CD14-positive monocyte (primary cell): ENCODE results near the gene SHMT2. TPM values are rescaled to one million over a fixed set of nuclear protein-coding genes. Genes with fewer than 3 reads are reported as not detected.

Source experiments
- DNase-seq, 3 donors: peaks; one replicate each; pipeline ENCODE4 v3.0.0-alpha.2; 2011 to 2022
- H2AFZ ChIP-seq: 2 replicates; pipeline ENCODE4 v1.6.0; 2012; ENCODE audit warnings: mild to moderate bottlenecking, low read depth, low read length, inconsistent platforms; ENCODE audit not compliant: insufficient read depth, poor library complexity, severe bottlenecking
- H3K27ac ChIP-seq, 2 donors: 1 replicate in 1 of 2; 2 replicates in 1 of 2; pipeline ENCODE4 v1.5.1; 2012 to 2013; ENCODE audit warnings: low read length in 2 of 2, control low read depth in 1 of 2, inconsistent platforms in 1 of 2, low read depth in 1 of 2, mild to moderate bottlenecking in 1 of 2
- H3K27me3 ChIP-seq, 2 donors: one replicate each; pipeline versions ENCODE4 v1.6.0 to v1.6.1; 2011 to 2013; ENCODE audit warnings: low read length in 2 of 2; ENCODE audit not compliant: control insufficient read depth in 2 of 2, insufficient read depth in 2 of 2
- H3K36me3 ChIP-seq, 2 donors: replicated peaks in 1 of 2; 1 replicate in 1 of 2; 2 replicates in 1 of 2; pipeline versions ENCODE4 v1.5.1 to v1.6.1; 2012 to 2013; ENCODE audit warnings: low read length in 2 of 2, control low read depth in 1 of 2, inconsistent platforms in 1 of 2, mild to moderate bottlenecking in 1 of 2; ENCODE audit not compliant: insufficient read depth in 2 of 2, control insufficient read depth in 1 of 2
- H3K4me1 ChIP-seq, 2 donors: 1 replicate in 1 of 2; 2 replicates in 1 of 2; pipeline versions ENCODE4 v1.5.1 to v1.6.1; 2012 to 2013; ENCODE audit warnings: low read length in 2 of 2, control low read depth in 1 of 2, inconsistent platforms in 1 of 2, mild to moderate bottlenecking in 1 of 2, moderate library complexity in 1 of 2; ENCODE audit not compliant: insufficient read depth in 2 of 2, control insufficient read depth in 1 of 2
- H3K4me2 ChIP-seq: replicated peaks from 2 replicates; pipeline ENCODE3; 2012; ENCODE audit warnings: low read length, moderate library complexity, mild to moderate bottlenecking; ENCODE audit not compliant: poor library complexity, severe bottlenecking; ENCODE audit errors: extremely low read depth
- H3K4me3 ChIP-seq, 3 experiments: fragments of 200-600 bp in 1 of 3; sonication (generic) in 1 of 3; replicated peaks in 1 of 3; 1 replicate in 2 of 3; 2 replicates in 1 of 3; pipeline ENCODE4 v1.5.1; 2011 to 2013; ENCODE audit warnings: low read length in 3 of 3, mild to moderate bottlenecking in 3 of 3, control low read depth in 2 of 3, low read depth in 2 of 3, inconsistent platforms in 1 of 3, moderate library complexity in 1 of 3
- H3K79me2 ChIP-seq: 2 replicates; pipeline ENCODE4 v1.6.0; 2012; ENCODE audit warnings: mild to moderate bottlenecking, control low read depth, inconsistent platforms, low read length, moderate library complexity; ENCODE audit not compliant: insufficient read depth
- H3K9ac ChIP-seq: 2 replicates; pipeline ENCODE4 v1.6.0; 2017; ENCODE audit warnings: low read length, mild to moderate bottlenecking; ENCODE audit not compliant: insufficient read depth, poor library complexity, severe bottlenecking
- H3K9me3 ChIP-seq, 2 donors: replicated peaks in 1 of 2; 1 replicate in 1 of 2; 2 replicates in 1 of 2; pipeline versions ENCODE4 v1.5.1 to v1.6.1; 2012 to 2013; ENCODE audit warnings: low read length in 2 of 2, control low read depth in 1 of 2; ENCODE audit not compliant: control insufficient read depth in 1 of 2, insufficient read depth in 1 of 2
- H4K20me1 ChIP-seq: 2 replicates; pipeline ENCODE4 v1.6.0; 2012; ENCODE audit warnings: mild to moderate bottlenecking, low read length, control low read depth, moderate library complexity; ENCODE audit not compliant: insufficient read depth
- H3K27ac Mint-ChIP-seq, 7 donors: one replicate each; pipeline ENCODE4 v1.8.0; 2020; ENCODE audit warnings: mild to moderate bottlenecking in 7 of 7, mixed read lengths in 7 of 7, moderate library complexity in 6 of 7, inconsistent platforms in 2 of 7
- H3K27me3 Mint-ChIP-seq, 3 donors: one replicate each; pipeline ENCODE4 v1.8.0; 2021 to 2022; ENCODE audit warnings: low read depth in 3 of 3, mild to moderate bottlenecking in 3 of 3, mixed read lengths in 3 of 3, moderate library complexity in 3 of 3, inconsistent platforms in 1 of 3
- H3K36me3 Mint-ChIP-seq, 2 donors: one replicate each; pipeline ENCODE4 v1.8.0; 2020; ENCODE audit warnings: mixed read lengths in 2 of 2, inconsistent platforms in 1 of 2, mild to moderate bottlenecking in 1 of 2
- H3K4me1 Mint-ChIP-seq: one replicate; pipeline ENCODE4 v1.8.0; 2020; ENCODE audit warnings: mild to moderate bottlenecking, mixed read lengths
- H3K4me3 Mint-ChIP-seq, 2 donors: one replicate each; pipeline ENCODE4 v1.8.0; 2020; ENCODE audit warnings: mild to moderate bottlenecking in 2 of 2, mixed read lengths in 2 of 2, moderate library complexity in 1 of 2
- H3K9me3 Mint-ChIP-seq, 7 donors: one replicate each; pipeline ENCODE4 v1.8.0; 2020 to 2022; ENCODE audit warnings: mixed read lengths in 7 of 7, mild to moderate bottlenecking in 6 of 7, moderate library complexity in 6 of 7, inconsistent platforms in 2 of 7
- CTCF ChIP-seq: fragments of 200-600 bp; IDR thresholded peaks from one replicate; pipeline ENCODE4 v1.8.0; 2022; ENCODE audit warnings: antibody characterized with exemption, mild to moderate bottlenecking
- WGBS: methylation state at CpG from one replicate; pipeline ENCODE4 v1.1.5; 2013; ENCODE audit warnings: missing lambda C conversion rate; ENCODE audit not compliant: insufficient coverage; 5-methylcytosine and 5-hydroxymethylcytosine counted together
- intact Hi-C, 2 donors: fragments of 100-400 bp; cut with micrococcal nuclease; formaldehyde crosslinking; loops; one replicate each; pipeline versions ENCODE4 v1.15.0 to v1.15.1; 2023
- polyA plus RNA-seq, 3 donors: library from polyadenylated mRNA; depleted of rRNA in 1 of 3; unstranded in 2 of 3; stranded (reverse) in 1 of 3; fragments of 300-500 nt in 2 of 3; fragments of >200 nt in 1 of 3; fragmentation: Illumina TruSeq in 2 of 3; gene quantifications; 1 replicate in 2 of 3; 2 replicates in 1 of 3; pipeline ENCODE4 v1.2.3, GENCODE V29; 2012 to 2021

The SHMT2 gene
- polyA plus RNA-seq, 3 donors = 36.8 to 52.0 (median 39.8) TPM

- Mint-ChIP-seq H3K27me3 (no peaks in the 10 kb centered on the region), H3K36me3 (peaks cover 73 to 91% of the 10 kb centered on the region in 2 donors), H3K4me3 (no peak overlapping the region), H3K9me3 (peaks cover 0 to 2% (median 0%) of the 10 kb centered on the region in 7 donors), H3K4me1 (peaks cover 5% of the 10 kb centered on the region), H3K27ac (no peak overlapping the region)
- Histone ChIP-seq H3K79me2 (no peaks in the 10 kb centered on the region), H3K27ac (no peak overlapping the region), H3K4me2 (no peak overlapping the region), H3K36me3 (peaks cover 59 to 86% of the 10 kb centered on the region in 2 donors), H3K4me3 (no peak overlapping the region), H4K20me1 (no peaks in the 10 kb centered on the region), H3K9ac (no peak overlapping the region), H3K4me1 (peaks cover 2 to 4% of the 10 kb centered on the region in 2 donors), H3K9me3 (no peaks in the 10 kb centered on the region), H2AFZ (no peak overlapping the region), H3K27me3 (no peaks in the 10 kb centered on the region)
- no peak for TF ChIP-seq CTCF
- intact Hi-C loops = loop anchor here (5.0 kb wide), 1 partner anchor 189 kb away; no protein-coding TSS in a partner anchor
- DNase-seq = no peak
- 86% methylated on average over 1 of the region's 2 CpGs for WGBS
Measured at GRCh38 chr12:57263096-57263495, 33.6 kb downstream of the SHMT2 start.

- peaks cover 8 to 11% of the 10 kb centered on the region in 2 donors for H3K4me1 ChIP-seq
- H3K9me3 ChIP-seq = no peaks in the 10 kb centered on the region
- no peaks in the 10 kb centered on the region for H3K27me3 ChIP-seq
- H3K4me2 ChIP-seq = no peak overlapping the region
- no peak overlapping the region for H3K27ac ChIP-seq
- no peak overlapping the region for H3K9ac ChIP-seq
- no peaks in the 10 kb centered on the region for H3K79me2 ChIP-seq
- H3K27me3 Mint-ChIP-seq = no peaks in the 10 kb centered on the region
- H3K36me3 ChIP-seq = peaks cover 55 to 87% of the 10 kb centered on the region in 2 donors
- no peaks in the 10 kb centered on the region for H4K20me1 ChIP-seq
- H3K36me3 Mint-ChIP-seq = peaks cover 68 to 87% of the 10 kb centered on the region in 2 donors
- intact Hi-C loops = no loop called here
- no peak overlapping the region for H3K27ac Mint-ChIP-seq
- TF ChIP-seq CTCF = no peak
- no peak for DNase-seq
- no peak overlapping the region for H3K4me3 ChIP-seq
- H2AFZ ChIP-seq = no peak overlapping the region
- peaks cover 0 to 2% (median 0%) of the 10 kb centered on the region in 7 donors for H3K9me3 Mint-ChIP-seq
- no peak overlapping the region for H3K4me3 Mint-ChIP-seq
- peaks cover 15% of the 10 kb centered on the region for H3K4me1 Mint-ChIP-seq
Measured at GRCh38 chr12:57266681-57267080, 37.2 kb downstream of the SHMT2 start.
